Mesendoderm (in vitro differentiated cells): ENCODE measurements around the gene APOL6.
"Not testable (repeated sequence)": the region's sequence is repeated elsewhere in the genome, so short reads cannot be mapped to it uniquely, and the experiment has no call there.

Experiments used
- DNase-seq: peaks from one replicate; pipeline ENCODE4 v3.0.0; 2013
- H2AK5ac ChIP-seq: 2 replicates; pipeline ENCODE4 v1.6.1; 2013; ENCODE audit warnings: low read length, inconsistent platforms
- H2BK120ac ChIP-seq: 2 replicates; pipeline ENCODE4 v1.6.1; 2013; ENCODE audit warnings: low read depth, mild to moderate bottlenecking, low read length, moderate library complexity, mixed read lengths
- H2BK15ac ChIP-seq: replicated peaks from 2 replicates; pipeline ENCODE4 v1.6.1; 2013; ENCODE audit warnings: low read depth, mild to moderate bottlenecking, moderate library complexity
- H2BK5ac ChIP-seq: 2 replicates; pipeline ENCODE4 v1.6.1; 2013; ENCODE audit warnings: low read length, inconsistent platforms
- H3K18ac ChIP-seq: 2 replicates; pipeline ENCODE4 v1.6.1; 2013; ENCODE audit warnings: mild to moderate bottlenecking, low read length, mixed read lengths
- H3K23ac ChIP-seq: one replicate; pipeline ENCODE4 v1.6.1; 2013; ENCODE audit warnings: low read length
- H3K27ac ChIP-seq: 2 replicates; pipeline ENCODE4 v1.5.1; 2013; ENCODE audit warnings: low read depth, mild to moderate bottlenecking, inconsistent platforms, low read length, moderate library complexity
- H3K27me3 ChIP-seq: 2 replicates; pipeline ENCODE4 v1.6.1; 2013; ENCODE audit warnings: low read length, control low read depth, mild to moderate bottlenecking, inconsistent platforms; ENCODE audit not compliant: insufficient read depth, poor library complexity
- H3K36me3 ChIP-seq: 2 replicates; pipeline ENCODE4 v1.6.1; 2013; ENCODE audit warnings: low read length, inconsistent platforms; ENCODE audit not compliant: control insufficient read depth, insufficient read depth
- H3K4ac ChIP-seq: one replicate; pipeline ENCODE4 v1.6.1; 2013; ENCODE audit warnings: low read depth, mild to moderate bottlenecking, low read length, moderate library complexity
- H3K4me1 ChIP-seq: 2 replicates; pipeline ENCODE4 v1.6.1; 2013; ENCODE audit warnings: low read depth, low read length, inconsistent platforms; ENCODE audit not compliant: control insufficient read depth
- H3K4me2 ChIP-seq: 2 replicates; pipeline ENCODE4 v1.6.1; 2013; ENCODE audit warnings: low read length
- H3K4me3 ChIP-seq: 2 replicates; pipeline ENCODE4 v1.5.1; 2013; ENCODE audit warnings: mild to moderate bottlenecking, low read length
- H3K56ac ChIP-seq: one replicate; pipeline ENCODE4 v1.6.1; 2013; ENCODE audit warnings: low read length
- H3K79me1 ChIP-seq: 2 replicates; pipeline ENCODE4 v1.6.1; 2013; ENCODE audit warnings: low read length, inconsistent platforms
- H3K79me2 ChIP-seq: 2 replicates; pipeline ENCODE4 v1.6.1; 2013; ENCODE audit warnings: mild to moderate bottlenecking, low read length; ENCODE audit not compliant: control insufficient read depth, insufficient read depth
- H3K9ac ChIP-seq: 2 replicates; pipeline ENCODE4 v1.6.1; 2013; ENCODE audit warnings: low read length, inconsistent platforms
- H4K5ac ChIP-seq: one replicate; pipeline ENCODE4 v1.6.1; 2013; ENCODE audit warnings: low read length
- H4K8ac ChIP-seq: one replicate; pipeline ENCODE4 v1.6.1; 2013; ENCODE audit warnings: low read depth, mild to moderate bottlenecking, control low read depth, low read length, moderate library complexity
- WGBS: extraction: QIAGEN DNeasy Blood & Tissue Kit; methylation state at CpG from one replicate; pipeline ENCODE4 v1.1.7; 2013; ENCODE audit warnings: low lambda C conversion rate, missing lambda C conversion rate; ENCODE audit not compliant: insufficient coverage; ENCODE audit errors: extremely low coverage; 5-methylcytosine and 5-hydroxymethylcytosine counted together

Gene APOL6

DNA sequence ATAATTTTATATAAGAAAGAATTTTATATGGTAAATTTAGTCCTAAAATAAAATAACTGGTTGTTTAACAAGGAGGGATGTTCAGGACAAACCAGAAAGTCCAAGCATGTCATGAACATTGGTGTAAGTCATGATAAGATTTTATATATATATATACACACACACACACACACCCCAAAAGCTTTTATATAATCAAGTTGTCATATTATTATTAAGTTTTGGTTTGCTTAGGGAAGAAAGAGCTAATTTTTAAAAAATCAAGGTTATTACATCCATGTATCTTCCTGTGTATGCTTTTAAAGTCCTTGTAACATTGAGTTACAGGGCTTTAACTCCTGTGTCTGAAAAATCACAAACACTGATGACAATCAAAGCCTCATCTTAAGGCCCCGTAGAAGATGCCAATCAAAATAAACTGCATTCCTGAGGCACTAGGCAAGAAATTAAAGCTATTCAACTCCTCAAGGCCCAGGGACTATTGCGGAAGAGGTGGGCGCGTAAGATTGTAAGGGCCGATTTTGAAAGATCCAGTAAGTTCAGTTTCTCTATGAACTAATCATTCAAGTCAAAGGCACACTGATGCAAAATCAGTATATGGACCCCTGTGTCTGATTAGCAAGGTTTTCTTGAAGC is 16.8 kb downstream of the APOL6 start:
- Histone ChIP-seq H3K4ac (no peak overlapping the region), H3K79me1 (no peaks in the 10 kb centered on the region), H3K56ac (no peak overlapping the region), H3K79me2 (no peaks in the 10 kb centered on the region), H3K18ac (no peak overlapping the region), H4K5ac (no peak overlapping the region), H2AK5ac (no peak overlapping the region), H2BK120ac (no peak overlapping the region), H3K9ac (no peak overlapping the region), H3K27me3 (no peaks in the 10 kb centered on the region), H3K27ac (no peak overlapping the region), H3K23ac (no peak overlapping the region), H2BK15ac (no peak overlapping the region), H3K4me2 (no peak overlapping the region), H3K36me3 (no peaks in the 10 kb centered on the region), H3K4me3 (peak overlapping the region; percentile 37), H2BK5ac (no peak overlapping the region), H3K4me1 (no peaks in the 10 kb centered on the region), H4K8ac (no peak overlapping the region)
- DNase-seq, result peak; percentile 28
- no CpG with 5 or more reads among the region's 5 CpGs for WGBS

- not testable (repeated sequence) for H3K18ac ChIP-seq, H3K4ac ChIP-seq, H3K23ac ChIP-seq, H3K56ac ChIP-seq, H4K8ac ChIP-seq, H3K4me2 ChIP-seq, H2BK15ac ChIP-seq, H3K4me3 ChIP-seq, H3K4me1 ChIP-seq, H3K27ac ChIP-seq, H4K5ac ChIP-seq, H3K9ac ChIP-seq, H3K79me1 ChIP-seq, H2BK120ac ChIP-seq, H2AK5ac ChIP-seq, H3K79me2 ChIP-seq, H2BK5ac ChIP-seq, H3K27me3 ChIP-seq, H3K36me3 ChIP-seq
- DNase-seq, result peak; percentile 33
- WGBS, result no CpG with 5 or more reads among the region's 1 CpG
Observed at GRCh38 chr22:35666699-35667098, 18.5 kb downstream of the APOL6 start.

DNA sequence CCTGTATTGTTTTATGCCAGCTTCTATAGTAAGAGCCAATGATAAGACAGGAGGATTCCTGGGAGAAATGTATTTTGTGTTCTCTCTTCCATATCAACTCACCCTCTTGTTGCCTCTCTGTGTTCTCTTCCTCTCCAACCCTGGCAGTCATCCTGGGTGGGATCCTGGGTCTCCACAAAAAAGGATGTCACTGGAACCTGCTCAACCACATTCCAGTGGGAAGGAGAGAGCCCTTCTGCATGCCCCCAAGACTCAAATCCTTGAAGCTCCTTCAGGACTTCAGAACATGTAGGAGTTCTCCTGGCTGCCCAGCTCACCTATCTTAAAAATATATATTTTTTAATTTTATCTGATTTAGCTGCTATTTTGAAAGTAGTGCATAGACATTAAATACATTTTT is 26.1 kb downstream of the APOL6 start:
- no peaks in the 10 kb centered on the region for H3K27me3 ChIP-seq
- no peak overlapping the region for H4K5ac ChIP-seq
- no peak overlapping the region for H2BK5ac ChIP-seq
- H3K23ac ChIP-seq, result no peak overlapping the region
- no peak overlapping the region for H3K56ac ChIP-seq
- peak; percentile 70 for DNase-seq
- H3K18ac ChIP-seq, result no peak overlapping the region
- peak overlapping the region; percentile 28 for H4K8ac ChIP-seq
- H3K4me3 ChIP-seq, result no peak overlapping the region
- H3K27ac ChIP-seq, result no peak overlapping the region
- no peak overlapping the region for H3K4me2 ChIP-seq
- no peak overlapping the region for H2BK15ac ChIP-seq
- no peak overlapping the region for H2BK120ac ChIP-seq
- no peaks in the 10 kb centered on the region for H3K79me2 ChIP-seq
- no peak overlapping the region for H3K9ac ChIP-seq
- H2AK5ac ChIP-seq, result no peak overlapping the region
- no peak overlapping the region for H3K4ac ChIP-seq
- H3K79me1 ChIP-seq, result no peaks in the 10 kb centered on the region
- H3K4me1 ChIP-seq, result no peaks in the 10 kb centered on the region
- H3K36me3 ChIP-seq, result no peaks in the 10 kb centered on the region

GRCh38 chr22:35676065-35676464 is 27.8 kb downstream of the APOL6 start:
- not testable (repeated sequence) for DNase-seq, H3K36me3 ChIP-seq

GRCh38 chr22:35677460-35678187 is 29.4 kb downstream of the APOL6 start:
- Histone ChIP-seq H3K4me2 (no peak overlapping the region), H3K4me3 (no peak overlapping the region), H2BK5ac (no peak overlapping the region), H2BK120ac (no peak overlapping the region), H3K4me1 (no peaks in the 10 kb centered on the region), H4K8ac (no peak overlapping the region), H3K27ac (no peak overlapping the region), H3K23ac (no peak overlapping the region), H3K36me3 (no peaks in the 10 kb centered on the region), H2BK15ac (no peak overlapping the region), H3K9ac (no peak overlapping the region), H3K56ac (no peak overlapping the region), H4K5ac (no peak overlapping the region), H3K4ac (no peak overlapping the region), H3K18ac (no peak overlapping the region), H3K79me2 (no peaks in the 10 kb centered on the region), H3K27me3 (no peaks in the 10 kb centered on the region), H3K79me1 (no peaks in the 10 kb centered on the region), H2AK5ac (no peak overlapping the region)
- no CpG with 5 or more reads among the region's 7 CpGs for whole genome bisulfite sequencing
- no peak for DNase-seq

More at GRCh38 chr22:35676065-35676464, 27.8 kb downstream of the APOL6 start:
- H3K4me2 ChIP-seq, H3K4me3 ChIP-seq, H2BK120ac ChIP-seq, H2BK15ac ChIP-seq, H3K56ac ChIP-seq, H3K4me1 ChIP-seq, H3K18ac ChIP-seq, H4K8ac ChIP-seq, H3K79me1 ChIP-seq, H2BK5ac ChIP-seq, H4K5ac ChIP-seq, H3K27ac ChIP-seq, H3K9ac ChIP-seq, H3K4ac ChIP-seq, H3K27me3 ChIP-seq, H3K79me2 ChIP-seq, H2AK5ac ChIP-seq, H3K23ac ChIP-seq: not testable (repeated sequence)
- WGBS, result no CpG with 5 or more reads among the region's 1 CpG

DNA sequence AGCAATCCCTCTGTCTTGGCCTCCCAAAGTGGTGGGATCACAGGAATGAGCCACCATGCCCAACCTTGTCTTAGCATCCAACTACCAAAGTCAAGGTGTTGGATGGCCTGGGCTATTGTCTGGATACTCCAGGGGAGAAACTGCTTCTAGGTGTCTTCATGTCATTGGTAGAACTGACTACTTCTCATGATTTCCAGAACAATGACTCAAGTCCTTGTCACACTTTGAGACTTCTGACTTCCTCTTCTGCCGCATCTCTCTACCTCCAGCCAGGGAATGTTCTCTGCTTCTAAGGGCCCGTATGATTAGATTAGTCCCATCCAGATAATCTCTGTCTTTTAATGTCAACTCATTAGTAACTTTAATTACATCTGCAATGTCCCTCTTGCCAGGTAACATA is 30.6 kb downstream of the APOL6 start:
- no peak overlapping the region for H3K23ac ChIP-seq
- no peak overlapping the region for H3K9ac ChIP-seq
- no peak for DNase-seq
- no peaks in the 10 kb centered on the region for H3K79me1 ChIP-seq
- H2BK5ac ChIP-seq, result no peak overlapping the region
- no peak overlapping the region for H2BK15ac ChIP-seq
- WGBS, result no CpG with 5 or more reads among the region's 2 CpGs
- H2AK5ac ChIP-seq, result no peak overlapping the region
- H3K4ac ChIP-seq, result no peak overlapping the region
- no peak overlapping the region for H3K4me3 ChIP-seq
- no peaks in the 10 kb centered on the region for H3K36me3 ChIP-seq
- H3K56ac ChIP-seq, result no peak overlapping the region
- no peak overlapping the region for H2BK120ac ChIP-seq
- no peak overlapping the region for H4K5ac ChIP-seq
- no peak overlapping the region for H3K4me2 ChIP-seq
- H3K4me1 ChIP-seq, result no peaks in the 10 kb centered on the region
- H3K18ac ChIP-seq, result no peak overlapping the region
- no peaks in the 10 kb centered on the region for H3K79me2 ChIP-seq
- H3K27me3 ChIP-seq, result no peaks in the 10 kb centered on the region
- no peak overlapping the region for H3K27ac ChIP-seq
- no peak overlapping the region for H4K8ac ChIP-seq
